Measurements from ENCODE around the gene PSKH1.

- TF ChIP-seq REST (IDR thresholded peaks at IDR 0.05) (no peak), JUND (IDR thresholded peaks at IDR 0.05) (no peak), CTCF (IDR thresholded peaks at IDR 0.05; ENCODE audit: low read depth, low read length, missing input control) (no peak)
These were observed 41.4 kb downstream of the PSKH1 start for GRCh38 chr16:67934306-67935100.

Data from liver (tissue), 3 donors.